Endothelial cell of umbilical vein (primary cell): ENCODE measurements around the gene ATP2B2. TPM values are rescaled to one million over a fixed set of nuclear protein-coding genes. Genes with fewer than 3 reads are reported as not detected.

Experiments
- BruUV-seq: library from RNA; stranded (reverse); fragments of 400-500 nt; replicated peaks from 2 replicates; lab custom pipeline; 2021; lab: Mats Ljungman, UMichigan
- CTCF ChIA-PET: fragments of 300-600, 350-600 bp; sonication (Branson Sonifier 250); formaldehyde crosslinking; loops from one replicate; lab custom pipeline; 2021; ENCODE audit warnings: antibody characterized with exemption, inconsistent platforms; lab: Charles Lee
- POLR2A ChIA-PET: fragments of 300-600, 350-600 bp; sonication (Branson Sonifier 250); formaldehyde crosslinking; loops from one replicate; lab custom pipeline; 2021; ENCODE audit warnings: antibody characterized with exemption, inconsistent platforms; lab: Charles Lee
- DNase-seq: peaks from one replicate; pipeline ENCODE4 v3.0.0-alpha.2; 2011; ENCODE audit warnings: low read depth, low spot score
- FAIRE-seq: peaks from 2 replicates; lab custom pipeline; 2011; peaks lifted over from hg19 to GRCh38; lab: Jason Lieb, UNC
- H2AFZ ChIP-seq: 2 replicates; pipeline ENCODE4 v1.6.0; 2012; ENCODE audit warnings: low read depth, low read length, control low read depth, inconsistent platforms
- H3K27ac ChIP-seq: 2 replicates; pipeline ENCODE4 v1.5.1; 2011; ENCODE audit warnings: low read depth, mild to moderate bottlenecking, control low read depth, low read length, moderate library complexity; ENCODE audit not compliant: insufficient read depth
- H3K27me3 ChIP-seq, 2 experiments: 2 replicates each; pipeline versions ENCODE4 v1.6.0 to v1.6.1; 2011; ENCODE audit warnings: low read length in 2 of 2, mixed read lengths in 1 of 2; ENCODE audit not compliant: control insufficient read depth in 2 of 2, insufficient read depth in 2 of 2
- H3K36me3 ChIP-seq, 2 experiments: 2 replicates in 1 of 2; 3 replicates in 1 of 2; pipeline ENCODE4 v1.5.1; 2011; ENCODE audit warnings: low read length in 2 of 2, mild to moderate bottlenecking in 1 of 2, moderate library complexity in 1 of 2; ENCODE audit not compliant: control insufficient read depth in 2 of 2, insufficient read depth in 2 of 2; ENCODE audit errors: extremely low read depth in 1 of 2
- H3K4me1 ChIP-seq: 3 replicates; pipeline ENCODE4 v1.5.1; 2011; ENCODE audit warnings: mild to moderate bottlenecking, low read length; ENCODE audit not compliant: control insufficient read depth, insufficient read depth; ENCODE audit errors: extremely low read depth
- H3K4me2 ChIP-seq: 2 replicates; pipeline ENCODE4 v1.6.1; 2011; ENCODE audit warnings: low read length, control low read depth, mixed read lengths; ENCODE audit not compliant: insufficient read depth
- H3K4me3 ChIP-seq, 3 experiments: fragments of 200-600 bp in 1 of 3; sonication (generic), shearing (Covaris generic) in 1 of 3; replicated peaks in 1 of 3; 2 replicates each; pipeline ENCODE4 v1.5.1; 2011 to 2016; ENCODE audit warnings: control low read depth in 3 of 3, low read length in 3 of 3, mild to moderate bottlenecking in 2 of 3, inconsistent platforms in 1 of 3, low read depth in 1 of 3, moderate library complexity in 1 of 3; ENCODE audit not compliant: insufficient read depth in 1 of 3
- H3K79me2 ChIP-seq: 2 replicates; pipeline ENCODE4 v1.6.0; 2012; ENCODE audit warnings: low read length, inconsistent platforms; ENCODE audit not compliant: control insufficient read depth, insufficient read depth
- H3K9ac ChIP-seq: replicated peaks from 2 replicates; pipeline ENCODE3; 2011; ENCODE audit warnings: low read length, control low read depth; ENCODE audit not compliant: insufficient read depth; ENCODE audit errors: extremely low read depth
- H3K9me1 ChIP-seq: replicated peaks from 3 replicates; pipeline ENCODE4 v1.6.0; 2011; ENCODE audit warnings: mild to moderate bottlenecking, low read length; ENCODE audit not compliant: control insufficient read depth, insufficient read depth; ENCODE audit errors: extremely low read depth
- H3K9me3 ChIP-seq: replicated peaks from 2 replicates; pipeline ENCODE4 v1.5.1; 2012; ENCODE audit warnings: low read length, inconsistent platforms; ENCODE audit not compliant: control insufficient read depth, insufficient read depth
- H4K20me1 ChIP-seq: replicated peaks from 2 replicates; pipeline ENCODE3; 2011; ENCODE audit warnings: mild to moderate bottlenecking, low read length; ENCODE audit not compliant: control insufficient read depth, insufficient read depth; ENCODE audit errors: extremely low read depth
- FOS ChIP-seq: IDR thresholded peaks from 2 replicates; pipeline ENCODE4 v1.6.1; 2011; ENCODE audit warnings: mild to moderate bottlenecking, low read length, moderate library complexity, borderline replicate concordance; ENCODE audit not compliant: insufficient read depth
- GATA2 ChIP-seq: IDR thresholded peaks from 2 replicates; pipeline ENCODE4 v1.7.0; 2011; ENCODE audit warnings: low read depth, mild to moderate bottlenecking, moderate library complexity, mixed read lengths, low read length; ENCODE audit not compliant: insufficient read length, insufficient read depth
- MYC ChIP-seq: IDR thresholded peaks from one replicate; pipeline ENCODE4 v1.6.1; 2011; ENCODE audit warnings: mild to moderate bottlenecking, low read depth, low read length
- POLR2A ChIP-seq: IDR thresholded peaks from 2 replicates; pipeline ENCODE4 v1.6.1; 2012; ENCODE audit warnings: low read depth, mild to moderate bottlenecking, control low read depth, low read length
- dilution Hi-C: fragments of 300-500 bp; cut with MboI; formaldehyde crosslinking; loops from one replicate; pipeline ENCODE4 v1.15.0; 2019; ENCODE audit warnings: low sequenced_read_pairs; ENCODE audit not compliant: extremely low pct_ligation_motif_present
- intact Hi-C: fragments of 100-400 bp; cut with micrococcal nuclease; formaldehyde crosslinking; loops from one replicate; pipeline ENCODE4 v1.10.0; 2022
- polyA plus RNA-seq, 4 experiments: library from polyadenylated mRNA; depleted of rRNA in 3 of 4; stranded (reverse) in 3 of 4; unstranded in 1 of 4; fragments of >200 nt; gene quantifications; 2 replicates each; pipeline versions ENCODE4 v1.2.1 to v1.2.3, GENCODE V29; 2011 to 2012; ENCODE audit warnings: missing spikeins in 1 of 4
- total RNA-seq: library from RNA; stranded (reverse); gene quantifications from 2 replicates; pipeline ENCODE4 v1.2.3, GENCODE V29; 2021
- TF ChIP-seq, protein P1 (sequence below): IDR thresholded peaks from 2 replicates; pipeline ENCODE4 v1.6.1; 2011; ENCODE audit not compliant: insufficient read depth, insufficient read length
- TF ChIP-seq, protein P2 (sequence below), 2 donors: IDR thresholded peaks; 1 replicate in 1 of 2; 2 replicates in 1 of 2; pipeline ENCODE4 v1.5.1; 2011; ENCODE audit warnings: low read length in 2 of 2, mild to moderate bottlenecking in 2 of 2, moderate library complexity in 2 of 2, control low read depth in 1 of 2, inconsistent platforms in 1 of 2, low read depth in 1 of 2; ENCODE audit not compliant: insufficient read depth in 1 of 2; ENCODE audit errors: extremely low read depth in 1 of 2

Gene ATP2B2
- total and polyA plus RNA-seq, 2 donors (not counting 3 experiments of a cell fraction or from before 2014, with no cell fraction given) = not detected

DNA sequence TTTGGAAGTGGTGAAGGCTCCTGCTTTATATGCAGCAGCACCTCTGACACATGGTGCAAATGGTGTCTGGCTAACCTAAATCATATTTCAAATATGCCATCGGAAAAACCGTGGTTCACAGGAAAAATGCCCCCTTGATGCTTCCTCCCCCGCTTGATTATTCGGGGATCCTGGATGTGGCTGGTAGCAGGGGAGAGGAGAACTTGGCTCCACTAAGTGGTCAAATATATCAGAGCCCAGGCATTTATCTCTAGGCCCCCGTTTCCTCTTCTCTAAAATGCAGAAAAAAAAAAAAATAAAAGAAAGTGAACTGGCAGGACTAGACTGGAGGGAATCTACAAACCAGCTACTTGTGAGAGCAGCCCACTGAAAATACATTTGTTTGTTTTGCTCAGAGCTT, 18.2 kb upstream of the ATP2B2 start:
- Histone ChIP-seq H3K79me2 (no peaks in the 10 kb centered on the region), H3K27ac (no peak overlapping the region), H3K4me3 (no peak overlapping the region), H3K9me1 (no peaks in the 10 kb centered on the region), H3K27me3 (peaks cover 0 to 1% of the 10 kb centered on the region in 2 experiments), H3K4me2 (no peak overlapping the region), H3K4me1 (no peaks in the 10 kb centered on the region), H3K9ac (no peak overlapping the region), H3K9me3 (no peaks in the 10 kb centered on the region), H4K20me1 (no peaks in the 10 kb centered on the region), H3K36me3 (no peaks in the 10 kb centered on the region), H2AFZ (no peak overlapping the region)
- DNase-seq (no peak), FAIRE-seq (no peak)
- TF ChIP-seq POLR2A (no peak), FOS (no peak), GATA2 (no peak), MYC (no peak)
- TF ChIP-seq, protein P1, sequence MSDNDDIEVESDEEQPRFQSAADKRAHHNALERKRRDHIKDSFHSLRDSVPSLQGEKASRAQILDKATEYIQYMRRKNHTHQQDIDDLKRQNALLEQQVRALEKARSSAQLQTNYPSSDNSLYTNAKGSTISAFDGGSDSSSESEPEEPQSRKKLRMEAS = no peak
- TF ChIP-seq, protein P2, sequence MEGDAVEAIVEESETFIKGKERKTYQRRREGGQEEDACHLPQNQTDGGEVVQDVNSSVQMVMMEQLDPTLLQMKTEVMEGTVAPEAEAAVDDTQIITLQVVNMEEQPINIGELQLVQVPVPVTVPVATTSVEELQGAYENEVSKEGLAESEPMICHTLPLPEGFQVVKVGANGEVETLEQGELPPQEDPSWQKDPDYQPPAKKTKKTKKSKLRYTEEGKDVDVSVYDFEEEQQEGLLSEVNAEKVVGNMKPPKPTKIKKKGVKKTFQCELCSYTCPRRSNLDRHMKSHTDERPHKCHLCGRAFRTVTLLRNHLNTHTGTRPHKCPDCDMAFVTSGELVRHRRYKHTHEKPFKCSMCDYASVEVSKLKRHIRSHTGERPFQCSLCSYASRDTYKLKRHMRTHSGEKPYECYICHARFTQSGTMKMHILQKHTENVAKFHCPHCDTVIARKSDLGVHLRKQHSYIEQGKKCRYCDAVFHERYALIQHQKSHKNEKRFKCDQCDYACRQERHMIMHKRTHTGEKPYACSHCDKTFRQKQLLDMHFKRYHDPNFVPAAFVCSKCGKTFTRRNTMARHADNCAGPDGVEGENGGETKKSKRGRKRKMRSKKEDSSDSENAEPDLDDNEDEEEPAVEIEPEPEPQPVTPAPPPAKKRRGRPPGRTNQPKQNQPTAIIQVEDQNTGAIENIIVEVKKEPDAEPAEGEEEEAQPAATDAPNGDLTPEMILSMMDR (IDR thresholded peaks at IDR 0.05; ENCODE audit: extremely low read depth in 1 of 2, insufficient read depth in 1 of 2, low read depth in 1 of 2, low read length in 2 of 2) = no peak
- intact Hi-C loops = no loop called here
- no TSS peak for BruUV-seq
- ChIA-PET CTCF (no interaction called here), POLR2A (no interaction called here)
- dilution Hi-C loops = no loop called here
